Left ventricle myocardium superior (tissue), 1 donor: ENCODE measurements around the gene APPL1. TPM values are rescaled to one million over a fixed set of nuclear protein-coding genes. Genes with fewer than 3 reads are reported as not detected.
"Not testable (repeated sequence)": the region's sequence is repeated elsewhere in the genome, so short reads cannot be mapped to it uniquely, and the experiment has no call there.

Experiments
- ATAC-seq: fragments of 200-7000 bp; cut with Tn5 transposase; one replicate; pipeline ENCODE4 v1.9.1; 2020; ENCODE audit warnings: mild to moderate bottlenecking, moderate library complexity
- DNase-seq: peaks from one replicate; pipeline ENCODE4 v3.0.0-alpha.2; 2020
- intact Hi-C: fragments of 100-400 bp; cut with micrococcal nuclease; formaldehyde crosslinking; loops from one replicate; pipeline ENCODE4 v1.11.0; 2022
- total RNA-seq: library from RNA; stranded (reverse); fragmentation: NEBNext Ultra II Directional; extraction: Animal tissue kit (Norgen Biotek cat#: 25700); gene quantifications from one replicate; pipeline ENCODE4 v1.2.1, GENCODE V29; 2021
- donor health status: DM: no; HTN: yes; CAD: no; lungs with severe emphysema.

The APPL1 gene
- total RNA-seq, 1 donor from 2014 or later: 49.2 TPM

GRCh38 chr3:57261119-57261518 lies 33.6 kb downstream of the APPL1 start:
- no peak for DNase-seq
- ATAC-seq: no peak
- intact Hi-C loops: no loop called here

GRCh38 chr3:57261929-57262328 lies 34.4 kb downstream of the APPL1 start:
- DNase-seq: no peak
- no peak for ATAC-seq
- intact Hi-C loops: no loop called here

GRCh38 chr3:57268416-57268815 lies 40.9 kb downstream of the APPL1 start:
- DNase-seq: no peak
- intact Hi-C loops: no loop called here
- no peak for ATAC-seq

- intact Hi-C loops: no loop called here
- DNase-seq (no peak), ATAC-seq (no peak)
Measured at GRCh38 chr3:57274845-57275244, 47.3 kb downstream of the APPL1 start.

- DNase-seq (no peak), ATAC-seq (no peak)
- intact Hi-C loops: no loop called here
Measured at GRCh38 chr3:57275393-57275792, 47.9 kb downstream of the APPL1 start.

GRCh38 chr3:57278237-57278636 lies 50.7 kb downstream of the APPL1 start:
- ATAC-seq: no peak
- intact Hi-C loops: no loop called here

GRCh38 chr3:57279685-57280084 lies 52.2 kb downstream of the APPL1 start:
- intact Hi-C loops: no loop called here
- ATAC-seq (no peak), DNase-seq (no peak)

More at GRCh38 chr3:57278237-57278636, 50.7 kb downstream of the APPL1 start:
- no peak for DNase-seq

- DNase-seq (no peak), ATAC-seq (no peak)
- intact Hi-C loops: no loop called here
Measured at GRCh38 chr3:57281715-57282114, 54.2 kb downstream of the APPL1 start.

- no peak for ATAC-seq
- intact Hi-C loops: no loop called here
- no peak for DNase-seq
Measured at GRCh38 chr3:57283334-57283733, 55.8 kb downstream of the APPL1 start.

GRCh38 chr3:57287205-57287604 lies 59.7 kb downstream of the APPL1 start:
- intact Hi-C loops: no loop called here
- no peak for DNase-seq
- ATAC-seq: no peak

GRCh38 chr3:57288403-57288802 lies 60.9 kb downstream of the APPL1 start:
- DNase-seq (no peak), ATAC-seq (no peak)
- intact Hi-C loops: no loop called here

GRCh38 chr3:57292159-57292896 lies 64.8 kb downstream of the APPL1 start, which contains the start of gene ASB14:
ASB14 (minus strand) TSS chr3:57292685; CDS start chr3:57292033, 652 bp downstream.
- intact Hi-C loops: no loop called here
- peak; percentile 79 for ATAC-seq
- DNase-seq: no peak

- intact Hi-C loops: no loop called here
- no peak for ATAC-seq
Measured at GRCh38 chr3:57292897-57293526, 65.5 kb downstream of the APPL1 start.

GRCh38 chr3:57298041-57298440 lies 70.5 kb downstream of the APPL1 start:
- ATAC-seq: no peak
- DNase-seq: no peak
- intact Hi-C loops: no loop called here

More at GRCh38 chr3:57292897-57293526, 65.5 kb downstream of the APPL1 start:
- DNase-seq: no peak

GRCh38 chr3:57303520-57303919 lies 76.0 kb downstream of the APPL1 start:
- intact Hi-C loops, ATAC-seq, DNase-seq: not testable (repeated sequence)

GRCh38 chr3:57309769-57310360 lies 82.3 kb downstream of the APPL1 start:
- DNase-seq (no peak), ATAC-seq (no peak)
- intact Hi-C loops: no loop called here

GRCh38 chr3:57314204-57314603 lies 86.7 kb downstream of the APPL1 start:
- no peak for DNase-seq
- intact Hi-C loops: no loop called here
- ATAC-seq: no peak
